HepG2 (cell line): Measurements from ENCODE around the gene NFXL1. TPM values are rescaled to one million over a fixed set of nuclear protein-coding genes. Genes with fewer than 3 reads are reported as not detected.

ENCODE experiments used
- AGO1 ChIP-seq: fragments of 200-400 bp; formaldehyde crosslinking; IDR thresholded peaks from 2 replicates; pipeline ENCODE4 v1.6.1; 2017; ENCODE audit warnings: mild to moderate bottlenecking, low read depth, low read length, moderate library complexity; ENCODE audit not compliant: poor library complexity, severe bottlenecking
- DR1 ChIP-seq: sonication (generic); formaldehyde crosslinking; IDR thresholded peaks from 2 replicates; pipeline ENCODE4 v1.8.0; 2021; ENCODE audit warnings: mild to moderate bottlenecking, missing genetic modification reagents, inconsistent platforms
- GPN1 ChIP-seq: sonication (generic); formaldehyde crosslinking; IDR thresholded peaks from 2 replicates; pipeline ENCODE4 v1.5.1; 2020; ENCODE audit warnings: missing genetic modification reagents, borderline replicate concordance
- HMG20B ChIP-seq: conservative IDR thresholded peaks from 2 replicates; pipeline ENCODE4 v1.6.1; 2016; ENCODE audit warnings: missing genetic modification reagents, missing compliant biosample characterization
- KLF11 ChIP-seq: IDR thresholded peaks from 2 replicates; pipeline ENCODE4 v1.6.1; 2016; ENCODE audit warnings: missing compliant biosample characterization
- MAZ ChIP-seq, 2 experiments: sonication (generic) in 1 of 2; formaldehyde crosslinking in 1 of 2; IDR thresholded peaks; 2 replicates each; pipeline versions ENCODE4 v1.5.0 to v1.6.1; 2012 to 2020; ENCODE audit warnings: low read depth in 2 of 2, mild to moderate bottlenecking in 2 of 2, borderline replicate concordance in 1 of 2, improper control_type of control experiment in 1 of 2, low read length in 1 of 2, missing genetic modification reagents in 1 of 2, moderate library complexity in 1 of 2
- NFYB ChIP-seq: sonication (generic); formaldehyde crosslinking; IDR thresholded peaks from 2 replicates; pipeline ENCODE4 v1.4.0; 2020; ENCODE audit warnings: missing genetic modification reagents
- NRL ChIP-seq: sonication (generic); formaldehyde crosslinking; IDR thresholded peaks from 2 replicates; pipeline ENCODE4 v1.5.0; 2020; ENCODE audit warnings: missing genetic modification reagents, mild to moderate bottlenecking, moderate library complexity, borderline replicate concordance
- PTBP1 ChIP-seq: fragments of 200-400 bp; formaldehyde crosslinking; IDR thresholded peaks from 2 replicates; pipeline ENCODE4 v1.6.1; 2018; ENCODE audit warnings: low read length, low read depth; ENCODE audit not compliant: poor library complexity, severe bottlenecking
- RARA ChIP-seq: IDR thresholded peaks from 2 replicates; pipeline ENCODE4 v1.6.1; 2016; ENCODE audit warnings: missing genetic modification reagents, missing compliant biosample characterization
- SMYD3 ChIP-seq: sonication (generic); formaldehyde crosslinking; IDR thresholded peaks from 2 replicates; pipeline ENCODE4 v1.8.1; 2023; ENCODE audit warnings: mild to moderate bottlenecking, missing genetic modification reagents
- SNRNP70 ChIP-seq: fragments of 200-400 bp; formaldehyde crosslinking; IDR thresholded peaks from 2 replicates; pipeline ENCODE4 v1.6.1; 2017; ENCODE audit warnings: mild to moderate bottlenecking, low read depth, low read length, moderate library complexity
- TCF12 ChIP-seq, 2 experiments: fragments of 450-650 bp in 1 of 2; sonication (generic) in 1 of 2; formaldehyde crosslinking in 1 of 2; IDR thresholded peaks; 2 replicates each; pipeline versions ENCODE4 v1.6.1 to v1.8.0; 2017 to 2022; ENCODE audit warnings: antibody characterized with exemption in 1 of 2, mild to moderate bottlenecking in 1 of 2, missing genetic modification reagents in 1 of 2, moderate library complexity in 1 of 2
- ZMYM3 ChIP-seq: sonication (generic); formaldehyde crosslinking; IDR thresholded peaks from 2 replicates; pipeline ENCODE4 v1.5.1; 2020; ENCODE audit warnings: mild to moderate bottlenecking, missing genetic modification reagents
- ZNF205 ChIP-seq: IDR thresholded peaks from 2 replicates; pipeline ENCODE4 v1.6.1; 2018; ENCODE audit warnings: missing biosample characterization, missing genetic modification reagents
- ZNF589 ChIP-seq: sonication (generic); formaldehyde crosslinking; conservative IDR thresholded peaks from 2 replicates; pipeline ENCODE4 v1.8.0; 2022; ENCODE audit warnings: mild to moderate bottlenecking, moderate library complexity, missing genetic modification reagents
- ZNF737 ChIP-seq: sonication (generic); formaldehyde crosslinking; IDR thresholded peaks from 2 replicates; pipeline ENCODE4 v1.5.0; 2020; ENCODE audit warnings: missing genetic modification reagents, mild to moderate bottlenecking, borderline replicate concordance
- polyA plus RNA-seq, 8 experiments: library from polyadenylated mRNA; depleted of rRNA in 3 of 8; stranded (reverse) in 7 of 8; unstranded in 1 of 8; fragments of >200 nt; fragmentation: Illumina TruSeq in 4 of 8; extraction: Trizol in 4 of 8; gene quantifications; 2 replicates each; pipeline versions ENCODE4 v1.2.1 to v1.2.3, GENCODE V29; 2011 to 2016; ENCODE audit warnings: low read depth in 4 of 8, missing spikeins in 1 of 8, mixed read lengths in 1 of 8; ENCODE audit not compliant: insufficient read depth in 1 of 8
- total RNA-seq, 5 experiments: library from RNA; depleted of rRNA; stranded (reverse); fragments of >200 nt; fragmentation: Illumina TruSeq; extraction: Trizol; gene quantifications; 2 replicates each; pipeline ENCODE4 v1.2.3, GENCODE V29; 2016; ENCODE audit warnings: low read depth in 1 of 5
- TF ChIP-seq, protein P1 (sequence below): sonication (generic); formaldehyde crosslinking; IDR thresholded peaks from 2 replicates; pipeline ENCODE4 v1.9.0; 2022; ENCODE audit warnings: missing genetic modification reagents, mild to moderate bottlenecking, borderline replicate concordance
- TF ChIP-seq, protein P2 (sequence below): sonication (generic); formaldehyde crosslinking; IDR thresholded peaks from 2 replicates; pipeline ENCODE4 v1.8.0; 2022; ENCODE audit warnings: mild to moderate bottlenecking, missing genetic modification reagents; ENCODE audit not compliant: insufficient replicate concordance
- TF ChIP-seq, protein P3 (sequence below): IDR thresholded peaks from 2 replicates; pipeline ENCODE4 v1.6.1; 2016; ENCODE audit warnings: missing genetic modification reagents, missing compliant biosample characterization
- TF ChIP-seq, protein P4 (sequence below): sonication (generic); formaldehyde crosslinking; IDR thresholded peaks from 2 replicates; pipeline ENCODE4 v1.4.0; 2020; ENCODE audit warnings: missing genetic modification reagents, borderline replicate concordance
- TF ChIP-seq, protein P5 (sequence below): sonication (generic); formaldehyde crosslinking; IDR thresholded peaks from 2 replicates; pipeline ENCODE4 v1.5.0; 2020; ENCODE audit warnings: mild to moderate bottlenecking, missing genetic modification reagents

The NFXL1 gene
- total and polyA plus RNA-seq, 2 of the 13 experiments (the other 11 are each of a cell fraction or from before 2014, with no cell fraction given): 12.0 to 18.6 TPM

DNA sequence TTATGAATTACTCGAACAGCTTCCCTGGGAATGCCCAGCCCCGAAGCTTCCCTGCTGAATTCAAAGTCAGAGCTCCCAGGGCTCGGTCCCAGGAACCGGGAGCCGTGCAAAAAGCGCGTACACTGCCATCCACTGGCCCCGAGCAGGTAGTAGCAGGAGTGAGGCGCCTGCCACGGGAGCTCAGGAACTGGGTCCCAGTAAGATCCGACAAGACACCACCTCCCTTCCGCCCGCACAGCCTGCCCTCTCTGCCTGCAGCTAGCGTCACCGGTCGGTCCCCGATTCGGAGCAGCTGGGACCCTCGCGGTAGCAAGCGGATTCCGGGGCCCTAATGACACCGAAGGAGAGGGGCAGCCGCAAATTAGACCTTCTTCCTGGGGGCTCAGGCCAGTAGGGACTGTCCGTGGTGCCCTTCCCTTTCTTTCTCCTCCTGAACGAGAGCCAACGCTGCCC, 77.7 kb downstream of the NFXL1 start (continued):
- TF ChIP-seq, protein P1, sequence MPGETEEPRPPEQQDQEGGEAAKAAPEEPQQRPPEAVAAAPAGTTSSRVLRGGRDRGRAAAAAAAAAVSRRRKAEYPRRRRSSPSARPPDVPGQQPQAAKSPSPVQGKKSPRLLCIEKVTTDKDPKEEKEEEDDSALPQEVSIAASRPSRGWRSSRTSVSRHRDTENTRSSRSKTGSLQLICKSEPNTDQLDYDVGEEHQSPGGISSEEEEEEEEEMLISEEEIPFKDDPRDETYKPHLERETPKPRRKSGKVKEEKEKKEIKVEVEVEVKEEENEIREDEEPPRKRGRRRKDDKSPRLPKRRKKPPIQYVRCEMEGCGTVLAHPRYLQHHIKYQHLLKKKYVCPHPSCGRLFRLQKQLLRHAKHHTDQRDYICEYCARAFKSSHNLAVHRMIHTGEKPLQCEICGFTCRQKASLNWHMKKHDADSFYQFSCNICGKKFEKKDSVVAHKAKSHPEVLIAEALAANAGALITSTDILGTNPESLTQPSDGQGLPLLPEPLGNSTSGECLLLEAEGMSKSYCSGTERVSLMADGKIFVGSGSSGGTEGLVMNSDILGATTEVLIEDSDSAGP (CRISPR knock-in tag): peak; percentile 84; the same call in 1 of the 2 replicates
- no peak for TF ChIP-seq DR1 (CRISPR knock-in tag)
- TF ChIP-seq HMG20B (CRISPR knock-in tag): no peak
- TF ChIP-seq PTBP1: no peak
- TF ChIP-seq, protein P2, sequence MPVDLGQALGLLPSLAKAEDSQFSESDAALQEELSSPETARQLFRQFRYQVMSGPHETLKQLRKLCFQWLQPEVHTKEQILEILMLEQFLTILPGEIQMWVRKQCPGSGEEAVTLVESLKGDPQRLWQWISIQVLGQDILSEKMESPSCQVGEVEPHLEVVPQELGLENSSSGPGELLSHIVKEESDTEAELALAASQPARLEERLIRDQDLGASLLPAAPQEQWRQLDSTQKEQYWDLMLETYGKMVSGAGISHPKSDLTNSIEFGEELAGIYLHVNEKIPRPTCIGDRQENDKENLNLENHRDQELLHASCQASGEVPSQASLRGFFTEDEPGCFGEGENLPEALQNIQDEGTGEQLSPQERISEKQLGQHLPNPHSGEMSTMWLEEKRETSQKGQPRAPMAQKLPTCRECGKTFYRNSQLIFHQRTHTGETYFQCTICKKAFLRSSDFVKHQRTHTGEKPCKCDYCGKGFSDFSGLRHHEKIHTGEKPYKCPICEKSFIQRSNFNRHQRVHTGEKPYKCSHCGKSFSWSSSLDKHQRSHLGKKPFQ (CRISPR knock-in tag): no peak
- TF ChIP-seq, protein P3, sequence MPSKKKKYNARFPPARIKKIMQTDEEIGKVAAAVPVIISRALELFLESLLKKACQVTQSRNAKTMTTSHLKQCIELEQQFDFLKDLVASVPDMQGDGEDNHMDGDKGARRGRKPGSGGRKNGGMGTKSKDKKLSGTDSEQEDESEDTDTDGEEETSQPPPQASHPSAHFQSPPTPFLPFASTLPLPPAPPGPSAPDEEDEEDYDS (CRISPR knock-in tag): no peak
- TF ChIP-seq, protein P4, sequence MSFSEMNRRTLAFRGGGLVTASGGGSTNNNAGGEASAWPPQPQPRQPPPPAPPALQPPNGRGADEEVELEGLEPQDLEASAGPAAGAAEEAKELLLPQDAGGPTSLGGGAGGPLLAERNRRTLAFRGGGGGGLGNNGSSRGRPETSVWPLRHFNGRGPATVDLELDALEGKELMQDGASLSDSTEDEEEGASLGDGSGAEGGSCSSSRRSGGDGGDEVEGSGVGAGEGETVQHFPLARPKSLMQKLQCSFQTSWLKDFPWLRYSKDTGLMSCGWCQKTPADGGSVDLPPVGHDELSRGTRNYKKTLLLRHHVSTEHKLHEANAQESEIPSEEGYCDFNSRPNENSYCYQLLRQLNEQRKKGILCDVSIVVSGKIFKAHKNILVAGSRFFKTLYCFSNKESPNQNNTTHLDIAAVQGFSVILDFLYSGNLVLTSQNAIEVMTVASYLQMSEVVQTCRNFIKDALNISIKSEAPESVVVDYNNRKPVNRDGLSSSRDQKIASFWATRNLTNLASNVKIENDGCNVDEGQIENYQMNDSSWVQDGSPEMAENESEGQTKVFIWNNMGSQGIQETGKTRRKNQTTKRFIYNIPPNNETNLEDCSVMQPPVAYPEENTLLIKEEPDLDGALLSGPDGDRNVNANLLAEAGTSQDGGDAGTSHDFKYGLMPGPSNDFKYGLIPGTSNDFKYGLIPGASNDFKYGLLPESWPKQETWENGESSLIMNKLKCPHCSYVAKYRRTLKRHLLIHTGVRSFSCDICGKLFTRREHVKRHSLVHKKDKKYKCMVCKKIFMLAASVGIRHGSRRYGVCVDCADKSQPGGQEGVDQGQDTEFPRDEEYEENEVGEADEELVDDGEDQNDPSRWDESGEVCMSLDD: 0 out of 2 replicates have a peak, but pooled peaks have one; percentile 51
- TF ChIP-seq NRL (CRISPR knock-in tag): no peak
- TF ChIP-seq MAZ (IDR thresholded peaks at IDR 0.05; ENCODE audit: borderline replicate concordance, low read depth, low read length): no peak
- no peak for TF ChIP-seq MAZ (CRISPR knock-in tag; IDR thresholded peaks at IDR 0.05; ENCODE audit: low read depth)
- TF ChIP-seq, protein P5, sequence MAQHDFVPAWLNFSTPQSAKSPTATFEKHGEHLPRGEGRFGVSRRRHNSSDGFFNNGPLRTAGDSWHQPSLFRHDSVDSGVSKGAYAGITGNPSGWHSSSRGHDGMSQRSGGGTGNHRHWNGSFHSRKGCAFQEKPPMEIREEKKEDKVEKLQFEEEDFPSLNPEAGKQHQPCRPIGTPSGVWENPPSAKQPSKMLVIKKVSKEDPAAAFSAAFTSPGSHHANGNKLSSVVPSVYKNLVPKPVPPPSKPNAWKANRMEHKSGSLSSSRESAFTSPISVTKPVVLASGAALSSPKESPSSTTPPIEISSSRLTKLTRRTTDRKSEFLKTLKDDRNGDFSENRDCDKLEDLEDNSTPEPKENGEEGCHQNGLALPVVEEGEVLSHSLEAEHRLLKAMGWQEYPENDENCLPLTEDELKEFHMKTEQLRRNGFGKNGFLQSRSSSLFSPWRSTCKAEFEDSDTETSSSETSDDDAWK: no peak
- no peak for TF ChIP-seq NFYB (CRISPR knock-in tag)
- TF ChIP-seq SNRNP70: no peak
- TF ChIP-seq ZMYM3 (CRISPR knock-in tag): no peak
- TF ChIP-seq GPN1 (CRISPR knock-in tag): no peak
- no peak for TF ChIP-seq AGO1
- no peak; the same call in 1 of the 2 replicates for TF ChIP-seq ZNF205 (CRISPR knock-in tag)
- TF ChIP-seq RARA: no peak
- TF ChIP-seq ZNF589 (CRISPR knock-in tag): no peak
- TF ChIP-seq TCF12 (IDR thresholded peaks at IDR 0.05): no peak
- TF ChIP-seq TCF12 (CRISPR knock-in tag; IDR thresholded peaks at IDR 0.05): no peak
- no peak for TF ChIP-seq SMYD3
- no peak for TF ChIP-seq ZNF737 (CRISPR knock-in tag)
- no peak for TF ChIP-seq KLF11 (CRISPR knock-in tag)
